Measurements from ENCODE around the gene WFDC1. TPM values are rescaled to one million over a fixed set of nuclear protein-coding genes. Genes with fewer than 3 reads are reported as not detected.

WFDC1 gene
- polyA plus RNA-seq, 2 donors, result 4.0 to 4.5 TPM

- no peaks in the 10 kb centered on the region for H3K36me3 ChIP-seq (ENCODE audit: control insufficient read depth in 2 of 2, insufficient read depth in 2 of 2, low read length in 1 of 2)
- H3K27me3 ChIP-seq (ENCODE audit: control insufficient read depth in 1 of 2, insufficient read depth in 2 of 2, low read length in 2 of 2), result no peaks in the 10 kb centered on the region
- H3K4me1 ChIP-seq (ENCODE audit: control insufficient read depth in 2 of 2, insufficient read depth in 2 of 2, low read length in 1 of 2), result no peaks in the 10 kb centered on the region
- no peak overlapping the region for H3K27ac ChIP-seq (ENCODE audit: low read depth in 2 of 2, low read length in 1 of 2)
- WGBS, 2 donors, result 76 to 78% methylated on average over 10 of the region's 10 CpGs
- no peak overlapping the region for H3K4me3 ChIP-seq (ENCODE audit: low read depth in 1 of 2, low read length in 2 of 2)
- no peaks in the 10 kb centered on the region for H3K9me3 ChIP-seq (ENCODE audit: control insufficient read depth in 2 of 2, insufficient read depth in 1 of 2, low read depth in 1 of 2, low read length in 1 of 2)
Observed at GRCh38 chr16:84270531-84270930, 24.1 kb upstream of the WFDC1 start.

GRCh38 chr16:84271037-84271436 is 23.6 kb upstream of the WFDC1 start:
- H3K4me3 ChIP-seq (ENCODE audit: low read depth in 1 of 2, low read length in 2 of 2), result no peak overlapping the region
- H3K4me1 ChIP-seq (ENCODE audit: control insufficient read depth in 2 of 2, insufficient read depth in 2 of 2, low read length in 1 of 2), result no peaks in the 10 kb centered on the region
- H3K9me3 ChIP-seq (ENCODE audit: control insufficient read depth in 2 of 2, insufficient read depth in 1 of 2, low read depth in 1 of 2, low read length in 1 of 2), result no peaks in the 10 kb centered on the region
- H3K27ac ChIP-seq (ENCODE audit: low read depth in 2 of 2, low read length in 1 of 2), result no peak overlapping the region
- no peaks in the 10 kb centered on the region for H3K27me3 ChIP-seq (ENCODE audit: control insufficient read depth in 1 of 2, insufficient read depth in 2 of 2, low read length in 2 of 2)
- no peaks in the 10 kb centered on the region for H3K36me3 ChIP-seq (ENCODE audit: control insufficient read depth in 2 of 2, insufficient read depth in 2 of 2, low read length in 1 of 2)
- 79 to 81% methylated on average over 1 of the region's 1 CpG for WGBS, 2 donors

GRCh38 chr16:84271866-84272265 is 22.8 kb upstream of the WFDC1 start:
- Histone ChIP-seq H3K27ac (ENCODE audit: low read depth in 2 of 2, low read length in 1 of 2) (no peak overlapping the region), H3K36me3 (ENCODE audit: control insufficient read depth in 2 of 2, insufficient read depth in 2 of 2, low read length in 1 of 2) (no peaks in the 10 kb centered on the region), H3K27me3 (ENCODE audit: control insufficient read depth in 1 of 2, insufficient read depth in 2 of 2, low read length in 2 of 2) (no peaks in the 10 kb centered on the region), H3K9me3 (ENCODE audit: control insufficient read depth in 2 of 2, insufficient read depth in 1 of 2, low read depth in 1 of 2, low read length in 1 of 2) (no peaks in the 10 kb centered on the region), H3K4me3 (ENCODE audit: low read depth in 1 of 2, low read length in 2 of 2) (no peak overlapping the region), H3K4me1 (ENCODE audit: control insufficient read depth in 2 of 2, insufficient read depth in 2 of 2, low read length in 1 of 2) (no peaks in the 10 kb centered on the region)
- 62 to 67% methylated on average over 4 of the region's 4 CpGs for WGBS, 2 donors

GRCh38 chr16:84272740-84273320 is 21.8 kb upstream of the WFDC1 start:
- WGBS, 2 donors, result 0 to 44% methylated on average over 1 of the region's 1 CpG
- Histone ChIP-seq H3K27me3 (ENCODE audit: control insufficient read depth in 1 of 2, insufficient read depth in 2 of 2, low read length in 2 of 2) (no peaks in the 10 kb centered on the region), H3K4me1 (ENCODE audit: control insufficient read depth in 2 of 2, insufficient read depth in 2 of 2, low read length in 1 of 2) (no peaks in the 10 kb centered on the region), H3K36me3 (ENCODE audit: control insufficient read depth in 2 of 2, insufficient read depth in 2 of 2, low read length in 1 of 2) (no peaks in the 10 kb centered on the region), H3K4me3 (ENCODE audit: low read depth in 1 of 2, low read length in 2 of 2) (no peak overlapping the region), H3K27ac (ENCODE audit: low read depth in 2 of 2, low read length in 1 of 2) (no peak overlapping the region), H3K9me3 (ENCODE audit: control insufficient read depth in 2 of 2, insufficient read depth in 1 of 2, low read depth in 1 of 2, low read length in 1 of 2) (no peaks in the 10 kb centered on the region)

- Histone ChIP-seq H3K9me3 (ENCODE audit: control insufficient read depth in 2 of 2, insufficient read depth in 1 of 2, low read depth in 1 of 2, low read length in 1 of 2) (no peaks in the 10 kb centered on the region), H3K4me1 (ENCODE audit: control insufficient read depth in 2 of 2, insufficient read depth in 2 of 2, low read length in 1 of 2) (no peaks in the 10 kb centered on the region), H3K27me3 (ENCODE audit: control insufficient read depth in 1 of 2, insufficient read depth in 2 of 2, low read length in 2 of 2) (no peaks in the 10 kb centered on the region), H3K27ac (ENCODE audit: low read depth in 2 of 2, low read length in 1 of 2) (no peak overlapping the region), H3K36me3 (ENCODE audit: control insufficient read depth in 2 of 2, insufficient read depth in 2 of 2, low read length in 1 of 2) (no peaks in the 10 kb centered on the region), H3K4me3 (ENCODE audit: low read depth in 1 of 2, low read length in 2 of 2) (no peak overlapping the region)
- 89 to 92% methylated on average over 9 of the region's 9 CpGs for whole genome bisulfite sequencing, 2 donors
Observed at GRCh38 chr16:84274515-84274914, 20.2 kb upstream of the WFDC1 start.

- Histone ChIP-seq H3K4me1 (ENCODE audit: control insufficient read depth in 2 of 2, insufficient read depth in 2 of 2, low read length in 1 of 2) (no peaks in the 10 kb centered on the region), H3K27ac (ENCODE audit: low read depth in 2 of 2, low read length in 1 of 2) (no peak overlapping the region), H3K27me3 (ENCODE audit: control insufficient read depth in 1 of 2, insufficient read depth in 2 of 2, low read length in 2 of 2) (no peaks in the 10 kb centered on the region), H3K4me3 (ENCODE audit: low read depth in 1 of 2, low read length in 2 of 2) (no peak overlapping the region), H3K36me3 (ENCODE audit: control insufficient read depth in 2 of 2, insufficient read depth in 2 of 2, low read length in 1 of 2) (no peaks in the 10 kb centered on the region), H3K9me3 (ENCODE audit: control insufficient read depth in 2 of 2, insufficient read depth in 1 of 2, low read depth in 1 of 2, low read length in 1 of 2) (no peaks in the 10 kb centered on the region)
- 80 to 86% methylated on average over 6 of the region's 6 CpGs for WGBS, 2 donors
Observed at GRCh38 chr16:84275585-84276151, 19.0 kb upstream of the WFDC1 start.

GRCh38 chr16:84277244-84277823 is 17.3 kb upstream of the WFDC1 start:
- H3K27ac ChIP-seq (ENCODE audit: low read depth in 2 of 2, low read length in 1 of 2), result no peak overlapping the region
- H3K36me3 ChIP-seq (ENCODE audit: control insufficient read depth in 2 of 2, insufficient read depth in 2 of 2, low read length in 1 of 2), result no peaks in the 10 kb centered on the region
- no peaks in the 10 kb centered on the region for H3K9me3 ChIP-seq (ENCODE audit: control insufficient read depth in 2 of 2, insufficient read depth in 1 of 2, low read depth in 1 of 2, low read length in 1 of 2)
- no peaks in the 10 kb centered on the region for H3K27me3 ChIP-seq (ENCODE audit: control insufficient read depth in 1 of 2, insufficient read depth in 2 of 2, low read length in 2 of 2)
- H3K4me1 ChIP-seq (ENCODE audit: control insufficient read depth in 2 of 2, insufficient read depth in 2 of 2, low read length in 1 of 2), result no peaks in the 10 kb centered on the region
- H3K4me3 ChIP-seq (ENCODE audit: low read depth in 1 of 2, low read length in 2 of 2), result no peak overlapping the region
- 29 to 36% methylated on average over 10 of the region's 10 CpGs for WGBS, 2 donors

- Histone ChIP-seq H3K27ac (ENCODE audit: low read depth in 2 of 2, low read length in 1 of 2) (no peak overlapping the region), H3K27me3 (ENCODE audit: control insufficient read depth in 1 of 2, insufficient read depth in 2 of 2, low read length in 2 of 2) (no peaks in the 10 kb centered on the region), H3K9me3 (ENCODE audit: control insufficient read depth in 2 of 2, insufficient read depth in 1 of 2, low read depth in 1 of 2, low read length in 1 of 2) (no peaks in the 10 kb centered on the region), H3K4me1 (ENCODE audit: control insufficient read depth in 2 of 2, insufficient read depth in 2 of 2, low read length in 1 of 2) (no peaks in the 10 kb centered on the region), H3K36me3 (ENCODE audit: control insufficient read depth in 2 of 2, insufficient read depth in 2 of 2, low read length in 1 of 2) (no peaks in the 10 kb centered on the region), H3K4me3 (ENCODE audit: low read depth in 1 of 2, low read length in 2 of 2) (no peak overlapping the region)
- WGBS, 2 donors, result 88 to 92% methylated on average over 12 of the region's 12 CpGs
Observed at GRCh38 chr16:84278333-84278732, 16.3 kb upstream of the WFDC1 start.

GRCh38 chr16:84278968-84279367 is 15.7 kb upstream of the WFDC1 start:
- Histone ChIP-seq H3K27me3 (ENCODE audit: control insufficient read depth in 1 of 2, insufficient read depth in 2 of 2, low read length in 2 of 2) (no peaks in the 10 kb centered on the region), H3K4me1 (ENCODE audit: control insufficient read depth in 2 of 2, insufficient read depth in 2 of 2, low read length in 1 of 2) (peaks cover 0 to 4% of the 10 kb centered on the region in 2 donors), H3K27ac (ENCODE audit: low read depth in 2 of 2, low read length in 1 of 2) (no peak overlapping the region), H3K4me3 (ENCODE audit: low read depth in 1 of 2, low read length in 2 of 2) (no peak overlapping the region), H3K9me3 (ENCODE audit: control insufficient read depth in 2 of 2, insufficient read depth in 1 of 2, low read depth in 1 of 2, low read length in 1 of 2) (no peaks in the 10 kb centered on the region), H3K36me3 (ENCODE audit: control insufficient read depth in 2 of 2, insufficient read depth in 2 of 2, low read length in 1 of 2) (no peaks in the 10 kb centered on the region)
- WGBS, 2 donors, result 62 to 70% methylated on average over 6 of the region's 6 CpGs

- Histone ChIP-seq H3K36me3 (ENCODE audit: control insufficient read depth in 2 of 2, insufficient read depth in 2 of 2, low read length in 1 of 2) (no peaks in the 10 kb centered on the region), H3K27me3 (ENCODE audit: control insufficient read depth in 1 of 2, insufficient read depth in 2 of 2, low read length in 2 of 2) (no peaks in the 10 kb centered on the region), H3K4me1 (ENCODE audit: control insufficient read depth in 2 of 2, insufficient read depth in 2 of 2, low read length in 1 of 2) (peaks cover 0 to 4% of the 10 kb centered on the region in 2 donors), H3K9me3 (ENCODE audit: control insufficient read depth in 2 of 2, insufficient read depth in 1 of 2, low read depth in 1 of 2, low read length in 1 of 2) (no peaks in the 10 kb centered on the region), H3K4me3 (ENCODE audit: low read depth in 1 of 2, low read length in 2 of 2) (no peak overlapping the region), H3K27ac (ENCODE audit: low read depth in 2 of 2, low read length in 1 of 2) (no peak overlapping the region)
- WGBS, 2 donors, result 88 to 93% methylated on average over 12 of the region's 12 CpGs
Observed at GRCh38 chr16:84279881-84280280, 14.8 kb upstream of the WFDC1 start.
